Measurements from ENCODE around the gene GSTP1.

Gene GSTP1

DNA sequence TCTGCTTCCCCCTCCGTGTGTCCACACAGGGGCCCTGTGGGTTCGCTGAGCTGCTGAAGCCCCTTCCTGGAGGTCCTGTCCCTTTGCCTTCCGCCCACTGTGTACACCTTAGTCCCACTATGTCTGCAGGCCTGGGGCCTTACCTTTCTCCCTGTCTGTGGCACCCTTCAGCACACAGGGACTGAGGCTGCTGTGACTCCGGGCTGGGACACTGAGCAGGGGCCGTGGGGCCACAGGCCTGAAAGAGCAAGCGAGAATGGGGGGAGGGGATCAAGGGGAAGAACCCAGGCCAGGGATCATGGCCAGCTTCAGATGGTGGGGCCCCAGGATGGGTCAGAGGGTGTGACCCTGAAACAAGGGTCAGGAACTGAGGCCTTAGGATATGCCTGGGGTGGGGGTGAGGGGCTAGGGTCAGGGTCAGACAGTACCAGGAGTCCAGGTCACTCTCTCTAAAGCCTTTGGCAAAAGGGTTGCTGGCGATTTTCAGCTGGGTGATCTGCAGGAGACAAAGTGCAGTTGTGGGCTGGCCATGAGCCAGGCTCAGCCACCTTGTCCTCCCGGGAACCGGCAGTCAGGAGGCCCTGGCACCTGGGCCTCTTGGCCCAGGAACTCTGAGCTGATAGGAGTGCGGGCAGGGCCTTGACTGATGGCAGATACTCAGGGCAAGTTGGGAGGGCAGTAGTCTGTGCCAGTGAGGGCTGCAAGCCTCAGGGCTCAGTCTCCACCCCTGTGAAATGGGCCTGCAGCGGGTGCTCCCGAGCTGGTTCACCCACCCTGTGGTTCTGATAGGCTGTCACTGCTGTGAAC is 48.8 kb downstream of the GSTP1 start:
- DNase-seq, result no peak

DNA sequence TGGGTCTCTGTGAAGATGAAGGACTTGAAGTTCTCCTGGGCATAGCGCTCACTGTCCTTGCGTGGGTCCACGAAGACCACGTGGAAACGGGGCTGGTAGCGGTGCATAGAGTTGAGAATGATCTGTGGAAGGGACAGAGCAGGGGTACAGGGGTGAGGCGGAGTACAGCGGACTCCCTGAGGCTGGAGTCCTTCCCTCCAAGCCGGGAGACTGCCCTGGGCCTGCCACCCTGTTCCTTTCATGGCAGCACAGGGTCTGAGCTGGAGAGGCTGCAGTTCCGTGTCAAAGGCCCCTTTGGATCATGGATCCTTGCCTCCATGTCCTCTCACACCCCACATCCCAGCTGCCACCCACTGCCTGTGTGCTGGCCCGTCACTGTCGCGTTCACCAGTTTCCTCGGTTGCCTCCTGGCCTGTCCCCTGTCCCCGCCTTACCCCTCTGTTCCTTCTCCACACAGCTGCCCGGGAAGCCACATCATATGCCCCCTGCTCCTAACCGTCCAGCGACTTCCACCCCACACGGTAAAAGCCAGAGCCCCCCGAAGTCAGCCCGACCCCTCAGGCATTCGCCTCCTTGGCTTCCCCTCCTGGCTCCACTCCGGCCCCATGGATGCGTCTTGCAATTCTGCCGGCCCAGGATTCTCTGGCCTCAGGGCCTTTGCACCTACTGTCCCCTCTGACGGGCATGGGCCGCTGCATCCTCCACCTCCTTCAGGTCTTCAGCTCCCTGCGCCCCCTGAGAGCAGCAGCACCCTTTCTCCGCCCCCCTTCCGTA is 49.6 kb downstream of the GSTP1 start:
- no peak for DNase-seq

DNA sequence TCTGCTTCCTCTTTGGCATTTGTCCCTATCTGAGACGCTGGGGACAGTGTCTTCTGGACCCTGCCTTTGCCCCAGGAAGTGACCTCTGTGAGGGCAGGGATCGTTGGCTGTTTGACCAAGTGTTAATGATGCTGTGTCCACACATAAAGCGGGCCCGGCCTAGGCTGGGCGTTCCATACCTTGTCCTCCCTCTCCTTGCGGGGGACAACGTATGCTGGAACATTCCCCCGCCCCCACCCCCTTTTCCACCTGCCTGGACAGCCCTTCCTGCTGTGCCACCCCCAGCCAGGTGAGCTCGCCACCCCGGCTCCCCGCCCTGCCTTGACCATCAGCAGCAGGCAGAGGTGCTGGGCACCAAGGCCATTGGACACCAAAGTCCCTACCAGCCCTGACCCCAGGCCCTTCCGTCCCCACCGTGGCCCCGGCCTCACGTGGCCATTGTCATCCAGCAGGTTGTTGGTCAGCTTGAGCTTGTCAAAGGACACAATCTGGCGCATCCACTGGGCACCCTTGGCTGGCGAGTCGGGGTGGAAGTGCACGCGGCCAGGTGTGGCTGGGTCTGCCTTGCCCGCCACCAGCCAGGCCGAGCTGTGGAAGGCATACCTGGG is 50.2 kb downstream of the GSTP1 start:
- no peak for DNase-seq

DNA sequence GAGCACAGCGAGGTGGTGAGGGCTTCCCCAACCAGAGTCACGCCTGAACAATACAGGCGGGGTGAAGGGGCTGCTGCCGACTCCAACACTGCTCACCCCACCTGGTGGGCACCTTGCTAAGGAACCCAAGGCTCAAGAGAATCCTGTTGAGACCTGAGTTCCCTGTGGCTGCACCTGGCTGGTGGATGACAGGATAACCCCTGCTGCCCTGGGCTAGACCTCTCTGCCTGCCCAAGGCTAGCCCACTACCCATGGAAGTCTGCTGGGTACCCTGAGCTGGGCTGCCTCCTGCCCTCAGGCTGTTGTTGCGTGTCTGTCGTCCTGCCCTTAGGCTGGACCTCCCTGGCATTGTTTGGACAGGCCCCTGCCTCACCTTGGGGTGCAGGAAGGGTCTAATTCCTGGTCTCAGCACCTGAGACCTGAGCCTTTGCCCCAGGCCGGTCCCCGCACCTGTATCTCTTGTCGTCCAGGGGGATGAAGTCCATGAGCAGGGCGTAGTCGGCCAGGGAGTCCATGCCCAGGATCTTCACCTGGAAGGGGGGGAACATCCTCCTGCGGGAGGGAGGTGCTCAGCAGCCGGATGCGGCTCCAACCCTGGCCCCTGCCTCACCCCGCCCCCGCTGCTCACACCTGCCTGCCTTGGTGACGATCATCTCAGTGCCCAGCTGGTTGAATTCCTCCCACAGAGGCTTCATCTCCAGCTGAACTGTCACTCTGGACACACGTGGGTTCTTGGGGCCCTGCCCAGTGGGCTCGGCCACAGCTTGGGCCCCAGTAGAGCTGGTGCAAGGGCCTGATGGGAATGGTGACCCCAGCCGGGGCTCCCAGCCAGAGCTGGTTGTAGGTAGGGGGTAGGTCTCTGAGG is 51.0 kb downstream of the GSTP1 start:
- DNase-seq, result no peak

DNA sequence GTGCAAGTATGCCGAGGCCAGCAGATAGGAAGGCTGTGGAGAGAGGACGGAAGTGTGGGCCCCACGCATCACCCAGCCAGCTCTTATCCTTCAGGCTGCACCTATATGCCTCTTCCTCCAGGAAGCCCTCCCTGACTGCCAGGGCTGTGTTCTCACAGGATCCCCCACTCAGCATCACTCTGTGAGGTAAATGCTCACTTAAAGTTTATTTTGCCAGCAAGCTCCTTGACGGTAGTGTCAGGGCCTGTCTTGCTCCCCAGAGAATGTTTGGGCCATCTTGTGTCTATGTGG is 51.6 kb downstream of the GSTP1 start:
- DNase-seq, result no peak
